Measurements from ENCODE around the gene TET1. TPM values are rescaled to one million over a fixed set of nuclear protein-coding genes. Genes with fewer than 3 reads are reported as not detected.
"Not testable (repeated sequence)": the region's sequence is repeated elsewhere in the genome, so short reads cannot be mapped to it uniquely, and the experiment has no call there.

The TET1 gene
- polyA plus RNA-seq, 10 donors, result 7.5 to 13.2 (median 10.3) TPM

GRCh38 chr10:68562661-68563570 lies 2.8 kb downstream of the TET1 start:
- peak in 2 of 3 donors; percentile 53 to 80 for DNase-seq

- no peak for DNase-seq
Observed at GRCh38 chr10:68564712-68565111, 4.6 kb downstream of the TET1 start.

GRCh38 chr10:68565658-68566057 lies 5.5 kb downstream of the TET1 start:
- DNase-seq, result no peak

- peak in 2 of 3 donors; percentile 51 to 61 for DNase-seq
Observed at GRCh38 chr10:68566351-68566750, 6.2 kb downstream of the TET1 start.

GRCh38 chr10:68566955-68567354 lies 6.8 kb downstream of the TET1 start:
- DNase-seq, result no peak

GRCh38 chr10:68572151-68572550 lies 12.0 kb downstream of the TET1 start:
- no peak for DNase-seq

GRCh38 chr10:68574051-68574450 lies 13.9 kb downstream of the TET1 start:
- no peak for DNase-seq

- DNase-seq, result no peak
Observed at GRCh38 chr10:68576118-68576517, 16.0 kb downstream of the TET1 start.

- DNase-seq, result no peak
Observed at GRCh38 chr10:68578974-68579373, 18.8 kb downstream of the TET1 start.

GRCh38 chr10:68584187-68584586 lies 24.1 kb downstream of the TET1 start:
- DNase-seq, result not testable (repeated sequence)

- peak in 1 of 3 donors; percentile 26 for DNase-seq
Observed at GRCh38 chr10:68586606-68587305, 26.6 kb downstream of the TET1 start.

- no peak for DNase-seq
Observed at GRCh38 chr10:68594405-68594804, 34.3 kb downstream of the TET1 start.

- no peak for DNase-seq
Observed at GRCh38 chr10:68595513-68595912, 35.4 kb downstream of the TET1 start.

- no peak for DNase-seq
Observed at GRCh38 chr10:68597407-68597806, 37.3 kb downstream of the TET1 start.

- DNase-seq, result peak; percentile 51 to 85 (median 71)
Observed at GRCh38 chr10:68598978-68599770, 39.0 kb downstream of the TET1 start.

- no peak for DNase-seq
Observed at GRCh38 chr10:68599771-68600040, 39.6 kb downstream of the TET1 start.

- DNase-seq, result peak; percentile 82 to 94 (median 89)
Observed at GRCh38 chr10:68600041-68600778, 40.1 kb downstream of the TET1 start.

GRCh38 chr10:68601501-68602265 lies 41.5 kb downstream of the TET1 start:
- DNase-seq, result no peak

GRCh38 chr10:68602434-68602833 lies 42.3 kb downstream of the TET1 start:
- DNase-seq, result no peak

- no peak for DNase-seq
Observed at GRCh38 chr10:68603766-68604165, 43.6 kb downstream of the TET1 start.

GRCh38 chr10:68604441-68604840 lies 44.3 kb downstream of the TET1 start:
- DNase-seq, result no peak

Measured in muscle of back (tissue), 11 donors.